Activated B cell treated with CpG ODN at 0.5 μM for 24 hours (primary cell): ENCODE data around the gene GPS2. TPM values are rescaled to one million over a fixed set of nuclear protein-coding genes. Genes with fewer than 3 reads are reported as not detected.

ENCODE experiments used
- ATAC-seq: fragments of 200-7000 bp; cut with Tn5 transposase; one replicate; pipeline ENCODE4 v1.10.0; 2021; ENCODE audit warnings: low read depth, mild to moderate bottlenecking, moderate library complexity
- CTCF ChIA-PET: fragments of 350-600 bp; sonication (Branson Sonifier 250); formaldehyde crosslinking; loops from one replicate; lab custom pipeline; 2021; ENCODE audit warnings: antibody characterized with exemption; lab: Charles Lee
- POLR2A ChIA-PET: fragments of 350-600 bp; sonication (Branson Sonifier 250); formaldehyde crosslinking; loops from one replicate; lab custom pipeline; 2021; ENCODE audit warnings: antibody characterized with exemption; lab: Charles Lee
- DNase-seq: peaks from one replicate; pipeline ENCODE4 v3.0.0; 2022
- H3K27ac Mint-ChIP-seq: one replicate; pipeline ENCODE4 v1.8.0; 2020; ENCODE audit warnings: mixed read lengths
- H3K27me3 Mint-ChIP-seq: one replicate; pipeline ENCODE4 v1.8.0; 2021; ENCODE audit warnings: mixed read lengths
- H3K36me3 Mint-ChIP-seq: one replicate; pipeline ENCODE4 v1.8.0; 2021; ENCODE audit warnings: low read depth, mixed read lengths
- H3K4me1 Mint-ChIP-seq: one replicate; pipeline ENCODE4 v1.8.0; 2021; ENCODE audit warnings: mixed read lengths
- H3K4me3 Mint-ChIP-seq: one replicate; pipeline ENCODE4 v1.8.0; 2020; ENCODE audit warnings: mild to moderate bottlenecking, mixed read lengths
- H3K9me3 Mint-ChIP-seq: one replicate; pipeline ENCODE4 v1.8.0; 2020; ENCODE audit warnings: mixed read lengths
- intact Hi-C: fragments of 100-400 bp; cut with micrococcal nuclease; formaldehyde crosslinking; loops from one replicate; pipeline ENCODE4 v1.15.1; 2024
- total RNA-seq: library from RNA; stranded (reverse); gene quantifications from 2 replicates; pipeline ENCODE4 v1.2.3, GENCODE V29; 2022
- TF ChIP-seq, protein P1 (sequence below): fragments of 200-600 bp; IDR thresholded peaks from one replicate; pipeline ENCODE4 v1.8.0; 2022; ENCODE audit warnings: antibody characterized with exemption, mild to moderate bottlenecking

The GPS2 gene
- total RNA-seq, 1 donor from 2014 or later: 105 TPM

DNA sequence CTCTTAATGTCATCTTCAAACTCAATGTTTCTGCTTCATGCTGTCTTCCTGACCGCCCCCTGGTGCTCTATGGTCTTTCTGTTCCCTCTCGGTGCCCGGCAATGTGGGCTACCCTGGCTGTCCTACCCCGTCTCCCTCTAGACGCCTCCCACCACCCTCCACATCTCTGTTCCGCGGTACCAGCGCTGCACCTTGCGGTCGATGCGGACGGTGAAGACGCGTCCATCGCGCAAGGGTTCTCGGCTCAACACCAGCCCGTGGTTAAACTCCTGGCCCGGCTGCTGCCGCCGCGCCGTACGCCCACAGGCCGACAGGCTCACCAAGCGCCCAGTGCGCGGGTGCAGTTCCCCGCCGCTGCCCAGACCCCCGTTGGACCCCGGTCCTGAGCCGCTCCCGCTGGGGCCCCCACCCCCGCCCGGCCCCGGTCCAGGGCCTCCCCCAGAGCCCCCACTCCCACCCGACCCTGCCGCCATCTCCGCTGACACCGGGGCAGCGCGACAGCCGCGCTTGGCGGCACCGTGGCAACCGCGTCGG lies 13.7 kb upstream of the GPS2 start, which contains the start of gene NEURL4:
TSS of gene NEURL4 (minus strand) at position 496 of the 534 bp plus-strand sequence. CDS start at position 473, 23 bp downstream.
- Mint-ChIP-seq H3K4me3 (peak within 1 kb of the TSS; percentile 95), H3K4me1 (peaks cover 45% of the 10 kb centered on the region), H3K36me3 (peaks cover 39% of the 10 kb centered on the region), H3K9me3 (no peaks in the 10 kb centered on the region), H3K27me3 (no peaks in the 10 kb centered on the region), H3K27ac (peak within 1 kb of the TSS; percentile 96)
- peak; percentile 9 for ATAC-seq
- no peak for DNase-seq
- intact Hi-C loops: loop anchor here (1.0 to 2.0 kb wide), 11 partner anchors 8 to 359 kb away; partner anchors contain the start of genes EIF5A, ELP5, GPS2 and PHF23
- ChIA-PET CTCF (interaction anchor here (1.1 to 3.1 kb wide), 6 partner anchors 11 to 260 kb away, joined by 3 to 19 read pairs (median 4); partner anchors contain the start of genes GPS2 and SOX15), POLR2A (interaction anchor here (0.6 to 3.8 kb wide), 28 partner anchors 9 to 844 kb away, joined by 3 to 62 read pairs (median 6); partner anchors contain the start of genes DVL2, GABARAP, GPS2 and MPDU1)
- TF ChIP-seq, protein P1, sequence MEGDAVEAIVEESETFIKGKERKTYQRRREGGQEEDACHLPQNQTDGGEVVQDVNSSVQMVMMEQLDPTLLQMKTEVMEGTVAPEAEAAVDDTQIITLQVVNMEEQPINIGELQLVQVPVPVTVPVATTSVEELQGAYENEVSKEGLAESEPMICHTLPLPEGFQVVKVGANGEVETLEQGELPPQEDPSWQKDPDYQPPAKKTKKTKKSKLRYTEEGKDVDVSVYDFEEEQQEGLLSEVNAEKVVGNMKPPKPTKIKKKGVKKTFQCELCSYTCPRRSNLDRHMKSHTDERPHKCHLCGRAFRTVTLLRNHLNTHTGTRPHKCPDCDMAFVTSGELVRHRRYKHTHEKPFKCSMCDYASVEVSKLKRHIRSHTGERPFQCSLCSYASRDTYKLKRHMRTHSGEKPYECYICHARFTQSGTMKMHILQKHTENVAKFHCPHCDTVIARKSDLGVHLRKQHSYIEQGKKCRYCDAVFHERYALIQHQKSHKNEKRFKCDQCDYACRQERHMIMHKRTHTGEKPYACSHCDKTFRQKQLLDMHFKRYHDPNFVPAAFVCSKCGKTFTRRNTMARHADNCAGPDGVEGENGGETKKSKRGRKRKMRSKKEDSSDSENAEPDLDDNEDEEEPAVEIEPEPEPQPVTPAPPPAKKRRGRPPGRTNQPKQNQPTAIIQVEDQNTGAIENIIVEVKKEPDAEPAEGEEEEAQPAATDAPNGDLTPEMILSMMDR: no peak

DNA sequence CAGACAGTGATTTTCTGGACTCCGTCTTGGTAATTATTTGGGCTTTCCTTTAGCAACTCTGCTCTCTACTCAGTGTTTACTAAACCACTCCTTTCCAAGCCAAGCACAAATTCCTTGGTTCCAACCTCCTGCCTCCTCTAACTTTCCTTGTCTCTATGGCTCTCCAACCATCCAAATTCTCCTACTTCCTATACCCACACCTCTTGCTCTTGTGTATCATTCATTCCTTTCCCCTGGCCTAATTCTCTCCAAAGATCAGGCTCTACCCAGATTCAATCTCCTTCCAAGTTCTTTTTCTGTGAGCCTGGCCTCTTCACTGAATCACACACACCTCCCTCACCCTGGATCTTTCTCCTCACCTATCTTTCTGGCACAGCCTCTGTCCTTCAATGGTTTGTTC lies 12.8 kb upstream of the GPS2 start:
- POLR2A ChIA-PET: interaction anchor here (1.0 to 3.8 kb wide), 6 partner anchors 9 to 359 kb away, joined by 6 to 52 read pairs (median 16); partner anchors contain the start of genes ACAP1, GPS2 and TP53
- intact Hi-C loops: loop anchor here (2.0 kb wide), 1 partner anchor 89 kb away; the partner anchor contains the start of gene PHF23

DNA sequence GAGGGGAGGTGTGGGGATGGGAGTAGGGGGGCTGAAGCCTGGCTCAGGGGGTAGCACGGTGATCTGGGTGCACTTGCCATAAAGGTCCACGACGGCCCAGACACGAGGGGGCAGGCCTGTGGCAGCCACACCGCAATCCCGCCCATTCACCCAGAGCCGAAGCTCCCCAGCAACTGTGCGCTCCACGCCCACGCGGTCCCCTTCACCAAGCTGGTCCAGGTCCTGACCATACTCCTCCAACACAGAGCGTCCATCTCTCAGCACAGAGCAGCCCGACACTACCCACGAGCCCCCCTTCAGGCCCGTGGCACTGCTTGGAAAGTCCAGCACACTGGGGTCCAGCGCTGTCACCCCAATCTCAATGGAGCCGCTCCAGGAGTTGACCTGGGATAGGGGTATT lies 12.3 kb upstream of the GPS2 start:
- intact Hi-C loops: no loop called here

More for the DNA sequence above, 12.8 kb upstream of the GPS2 start:
- H3K36me3 Mint-ChIP-seq: peaks cover 48% of the 10 kb centered on the region
- no peaks in the 10 kb centered on the region for H3K9me3 Mint-ChIP-seq
- TF ChIP-seq, protein P1: no peak
- CTCF ChIA-PET: interaction anchor here (1.5 to 3.1 kb wide), 3 partner anchors 13 to 109 kb away, joined by 3 to 19 read pairs (median 4); partner anchors contain the start of gene GPS2
- peak overlapping the region; percentile 95 for H3K4me3 Mint-ChIP-seq
- DNase-seq (no peak), ATAC-seq (no peak)
- H3K4me1 Mint-ChIP-seq: peaks cover 41% of the 10 kb centered on the region
- H3K27me3 Mint-ChIP-seq: no peaks in the 10 kb centered on the region
- H3K27ac Mint-ChIP-seq: peak overlapping the region; percentile 54

DNA sequence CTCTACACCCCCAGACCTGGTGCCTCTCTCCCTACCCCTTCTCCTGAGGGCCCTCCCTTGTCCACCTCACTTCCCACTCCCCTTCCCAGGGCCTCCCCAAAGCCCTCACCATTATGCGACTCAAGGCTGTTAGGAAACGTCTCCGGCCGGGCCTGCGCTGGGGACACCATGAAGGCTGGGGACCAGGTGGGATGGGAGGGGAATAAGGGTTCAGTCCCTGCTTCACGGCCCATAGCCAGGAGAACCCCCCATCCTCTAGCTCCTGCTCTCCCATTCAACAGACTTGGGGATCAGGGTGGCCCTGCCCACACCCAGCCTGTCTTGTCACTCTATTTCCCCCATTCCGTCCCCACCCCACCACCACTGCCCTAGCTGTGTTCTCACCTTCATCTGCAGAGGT lies 11.9 kb upstream of the GPS2 start:
- TF ChIP-seq, protein P1: no peak
- peaks cover 57% of the 10 kb centered on the region for H3K36me3 Mint-ChIP-seq
- H3K27me3 Mint-ChIP-seq: no peaks in the 10 kb centered on the region
- H3K9me3 Mint-ChIP-seq: no peaks in the 10 kb centered on the region
- no peak overlapping the region for H3K27ac Mint-ChIP-seq
- H3K4me3 Mint-ChIP-seq: no peak overlapping the region
- DNase-seq (no peak), ATAC-seq (no peak)
- intact Hi-C loops: no loop called here
- POLR2A ChIA-PET: interaction anchor here (0.6 to 3.6 kb wide), 7 partner anchors 10 to 45 kb away, joined by 3 to 20 read pairs (median 7); partner anchors contain the start of genes ACAP1, GPS2 and SLC2A4
- H3K4me1 Mint-ChIP-seq: peaks cover 32% of the 10 kb centered on the region
- CTCF ChIA-PET: interaction anchor here (0.8 to 1.5 kb wide), 3 partner anchors 17 to 110 kb away, joined by 3 read pairs; no protein-coding TSS in a partner anchor

More for the DNA sequence above, 12.3 kb upstream of the GPS2 start:
- H3K36me3 Mint-ChIP-seq: peaks cover 53% of the 10 kb centered on the region
- ATAC-seq: no peak
- H3K4me3 Mint-ChIP-seq: peak overlapping the region; percentile 28
- H3K9me3 Mint-ChIP-seq: no peaks in the 10 kb centered on the region
- no peaks in the 10 kb centered on the region for H3K27me3 Mint-ChIP-seq
- H3K27ac Mint-ChIP-seq: no peak overlapping the region
- ChIA-PET POLR2A (interaction anchor here (0.6 to 3.6 kb wide), 6 partner anchors 9 to 46 kb away, joined by 3 to 20 read pairs (median 7); partner anchors contain the start of genes ACAP1, GPS2 and SLC2A4), CTCF (interaction anchor here (0.8 to 1.5 kb wide), 2 partner anchors 17 to 110 kb away, joined by 3 read pairs; no protein-coding TSS in a partner anchor)
- H3K4me1 Mint-ChIP-seq: peaks cover 36% of the 10 kb centered on the region
- TF ChIP-seq, protein P1: no peak
- DNase-seq: no peak
